NCI-H510A (cell line): ENCODE data around the gene SMAD7.

Source experiments
- DNase-seq: peaks from one replicate; lab custom pipeline; 2025; lab: John Stamatoyannopoulos, UW

The SMAD7 gene

DNA sequence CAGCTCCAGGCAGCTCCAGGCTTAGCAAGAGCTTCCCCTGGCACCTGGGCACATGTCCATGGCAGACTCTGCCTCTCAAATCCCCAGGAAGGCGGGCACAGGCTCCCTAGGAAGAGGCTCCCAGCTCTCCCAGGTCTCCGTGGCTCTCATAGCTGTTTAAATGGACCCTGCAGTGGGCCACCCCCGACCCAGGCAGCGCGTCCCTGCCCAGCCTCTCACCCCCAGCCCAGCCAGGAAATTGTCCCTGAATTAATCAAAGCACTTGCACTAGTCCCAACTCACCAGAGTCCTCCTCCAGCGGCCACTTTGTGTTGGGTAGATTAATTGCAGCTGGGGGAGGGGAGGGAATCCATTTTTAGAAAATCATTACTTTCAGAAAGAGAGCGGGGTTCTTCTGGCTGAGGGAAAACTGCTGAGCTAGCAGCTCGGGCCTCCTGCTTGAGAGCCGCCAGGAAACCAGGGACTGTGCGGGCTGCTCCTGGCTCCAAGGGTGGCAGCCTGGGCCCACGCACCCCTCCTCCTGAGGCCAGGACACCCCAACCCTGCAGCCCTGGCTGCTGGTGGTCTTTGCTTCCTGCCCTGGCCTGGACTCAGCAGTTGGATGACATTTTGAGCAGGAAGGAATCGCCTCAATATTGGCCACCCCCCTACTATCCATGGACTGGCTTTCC is 36.0 kb downstream of the SMAD7 start:
- no peak for DNase-seq

DNA sequence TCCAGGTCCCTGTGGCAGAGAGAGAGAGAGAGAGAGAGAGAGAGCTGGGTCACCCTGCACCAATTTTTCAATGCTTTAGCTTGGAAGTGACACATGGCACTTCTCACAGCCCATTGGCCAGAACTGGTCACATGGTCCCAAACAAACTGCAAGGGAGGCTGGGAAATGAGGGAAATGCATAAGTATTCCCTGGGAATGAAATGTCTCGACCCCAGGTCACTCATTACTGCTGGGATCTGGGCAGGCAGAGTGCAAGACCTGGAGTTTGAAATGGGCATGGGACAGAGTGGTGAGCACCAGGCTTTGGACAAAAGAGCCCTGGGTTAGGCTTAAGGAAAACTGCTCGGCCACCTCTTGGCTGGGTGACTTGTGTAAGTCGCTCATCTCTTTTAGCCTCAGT is 37.0 kb downstream of the SMAD7 start:
- DNase-seq = no peak

DNA sequence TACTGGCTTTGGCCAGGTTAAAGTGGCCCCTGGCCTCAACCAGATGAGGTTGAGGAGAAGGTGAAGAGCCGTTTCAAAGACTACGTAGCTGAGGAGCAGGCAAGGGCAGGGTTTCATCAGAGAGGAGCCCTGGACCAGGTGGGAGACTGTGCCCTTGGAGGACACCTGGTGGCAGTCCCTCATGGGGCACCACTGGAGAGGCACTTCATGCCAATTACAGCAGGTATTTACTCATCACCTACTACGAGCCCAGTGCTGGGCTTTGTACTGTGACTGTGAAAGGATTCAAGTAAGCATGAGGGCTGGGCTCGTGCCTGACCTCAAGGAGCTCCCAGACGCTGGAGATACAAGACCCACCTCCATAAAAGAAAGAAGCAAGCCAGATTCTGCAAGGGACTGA is 37.6 kb downstream of the SMAD7 start:
- no peak for DNase-seq

DNA sequence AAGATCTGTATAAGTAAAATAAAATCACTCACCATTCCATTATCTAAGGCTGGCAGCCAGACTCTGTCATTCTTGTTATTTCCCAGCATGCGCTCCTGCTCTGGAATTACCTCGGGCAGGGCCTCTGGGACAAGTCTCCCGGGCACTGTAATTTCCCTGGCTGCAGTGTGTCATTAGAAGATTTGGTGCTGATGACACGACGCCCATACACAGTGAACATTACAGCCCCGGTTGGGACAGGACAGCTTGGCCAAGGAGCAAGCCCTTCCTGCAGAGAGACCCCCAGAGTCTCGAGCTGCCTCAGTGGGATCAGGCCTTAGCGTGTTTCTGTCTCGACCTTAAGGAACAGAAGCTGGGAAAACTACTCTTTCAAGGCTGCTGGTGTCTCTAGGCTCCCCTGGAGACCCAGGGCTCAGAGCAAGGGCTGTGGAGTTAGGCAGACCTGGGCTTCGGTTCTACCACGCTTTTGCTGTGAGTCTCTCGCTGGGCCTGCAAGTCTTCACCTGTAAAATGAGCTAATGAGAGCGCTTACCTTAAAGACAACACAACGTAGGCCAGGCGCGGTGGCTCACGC is 39.7 kb downstream of the SMAD7 start:
- no peak for DNase-seq

DNA sequence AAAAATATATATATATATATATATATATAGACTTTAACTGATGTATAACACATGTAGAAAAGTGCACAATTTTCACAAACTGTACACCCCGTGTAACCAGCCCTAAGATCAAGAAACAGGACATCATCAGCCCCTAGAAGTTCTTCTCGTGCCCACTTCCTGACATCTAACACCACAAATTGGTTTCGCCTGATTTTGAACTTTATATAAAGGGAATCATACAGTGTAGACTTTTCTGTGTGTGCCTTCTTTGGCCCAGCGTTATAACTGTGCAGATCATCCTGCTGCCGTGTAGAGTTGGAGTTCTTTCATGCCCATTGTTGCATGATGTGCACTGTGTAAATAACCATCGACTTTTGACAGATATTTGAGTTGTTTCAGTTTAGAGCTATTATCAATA is 41.0 kb downstream of the SMAD7 start:
- no peak for DNase-seq

DNA sequence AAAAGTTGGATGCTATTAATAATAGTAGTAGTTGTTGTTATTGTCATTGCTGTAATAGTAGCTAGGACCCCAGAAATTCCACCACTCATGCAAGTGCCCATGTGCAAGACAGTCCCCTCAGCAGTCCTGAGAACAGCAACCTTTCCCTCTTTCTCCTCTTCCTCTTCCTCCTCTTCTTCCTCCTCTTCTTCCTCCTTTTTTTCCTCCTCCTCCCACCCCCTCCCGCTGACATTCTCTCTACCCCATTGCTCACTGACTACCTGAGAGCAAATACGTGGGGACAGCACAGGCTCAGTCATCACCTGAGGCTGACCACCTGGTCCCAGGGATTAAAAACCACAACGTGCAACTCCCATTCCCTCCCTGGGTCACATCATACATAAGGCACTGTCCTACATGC is 41.8 kb downstream of the SMAD7 start:
- DNase-seq = no peak

DNA sequence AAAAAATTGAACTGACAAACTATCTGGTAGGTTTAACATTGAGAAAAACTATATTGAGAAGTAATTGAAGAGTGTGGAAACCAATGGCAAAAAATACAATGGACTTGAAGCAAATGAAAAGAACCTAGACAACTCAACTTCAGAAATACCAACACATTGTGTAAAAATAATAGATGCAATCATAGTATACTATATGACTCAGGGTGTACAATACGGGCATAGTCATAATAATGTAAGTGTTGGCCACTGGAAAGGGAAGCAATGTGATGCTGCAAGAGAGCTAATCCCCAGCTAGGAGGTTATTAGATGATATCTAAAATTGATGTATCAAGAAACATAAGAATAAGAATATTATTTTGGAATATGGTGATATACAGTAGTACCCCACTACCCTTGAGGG is 45.3 kb downstream of the SMAD7 start:
- no peak for DNase-seq

DNA sequence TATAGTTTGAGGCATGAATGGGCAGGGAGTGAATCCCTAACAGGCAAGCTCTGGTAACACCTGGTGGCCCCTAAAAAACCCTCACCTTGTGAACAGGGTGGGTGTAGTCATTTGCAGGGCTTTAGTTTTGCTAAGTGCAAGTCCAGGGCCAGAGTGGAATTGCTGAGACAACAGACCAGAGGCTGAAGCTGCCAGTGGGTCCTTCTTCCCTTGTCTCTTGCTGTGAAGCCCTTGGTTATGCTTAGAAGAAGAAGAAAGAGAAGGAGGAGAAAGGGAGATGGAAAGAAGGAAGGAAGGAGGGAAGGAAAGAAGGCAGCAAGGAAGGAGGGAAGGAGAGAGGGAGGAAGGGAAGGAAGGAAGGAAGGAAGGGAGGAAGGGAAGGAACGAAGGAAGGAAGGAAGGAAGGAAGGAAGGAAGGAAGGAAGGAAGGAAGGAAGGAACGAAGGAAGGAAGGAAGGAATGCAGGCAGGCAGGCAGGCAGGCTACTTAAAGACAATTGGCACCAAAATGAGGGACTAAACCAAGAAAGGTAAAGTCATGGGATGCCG is 45.8 kb downstream of the SMAD7 start:
- no peak for DNase-seq

DNA sequence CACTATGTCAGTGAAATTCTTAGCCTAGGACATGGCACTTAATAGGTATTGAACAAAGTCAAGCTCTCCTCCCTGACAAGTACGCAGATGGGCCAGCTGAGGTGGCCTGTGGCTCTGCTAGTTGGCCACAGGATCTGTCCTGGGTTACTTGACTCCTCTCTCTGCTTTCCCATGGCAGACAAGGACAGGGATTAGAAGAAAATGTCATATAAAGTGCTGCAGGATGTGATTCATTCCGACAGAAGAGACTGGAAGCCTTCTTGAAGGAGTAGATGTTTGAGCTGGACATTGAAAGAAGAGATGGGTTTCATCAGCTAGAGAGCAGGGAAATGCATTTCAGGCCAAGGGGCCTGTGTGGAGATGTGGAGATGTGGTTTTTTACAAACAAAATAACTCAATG is 46.7 kb downstream of the SMAD7 start:
- DNase-seq = no peak

DNA sequence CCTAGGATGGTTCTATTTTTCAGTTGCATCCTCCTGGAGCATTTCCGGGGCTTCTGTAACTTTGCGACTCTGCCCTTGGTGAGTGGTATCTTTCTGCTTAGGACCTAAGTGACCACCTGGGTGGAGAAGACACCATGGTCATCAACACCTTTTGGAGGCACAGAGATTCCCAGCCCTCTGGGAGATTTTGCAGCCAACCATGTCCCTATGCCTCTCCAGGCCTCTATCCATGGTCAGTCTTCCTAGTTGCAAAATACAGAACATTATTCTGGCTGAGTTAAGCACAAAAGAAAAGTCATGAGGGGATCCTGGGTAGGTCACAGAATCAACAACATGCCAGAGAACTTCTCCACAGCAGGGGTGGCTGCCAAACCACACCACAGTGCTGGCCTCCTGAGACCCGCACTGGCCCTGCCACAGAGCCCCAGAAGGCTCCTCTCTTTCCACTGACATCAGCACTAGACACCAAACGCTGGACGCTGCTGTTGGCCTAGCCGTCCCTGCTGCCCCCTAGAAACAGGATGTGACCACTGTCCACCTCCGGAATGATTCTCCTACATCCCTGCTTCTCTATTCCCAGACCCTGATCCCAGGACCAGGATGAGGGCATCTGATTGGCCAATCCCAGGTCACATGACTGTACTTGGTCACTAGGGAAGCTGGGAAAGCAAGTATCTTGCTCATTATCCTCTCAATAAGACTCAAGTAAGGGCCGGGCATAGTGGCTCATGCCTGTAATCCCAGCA is 47.7 kb downstream of the SMAD7 start:
- no peak for DNase-seq

DNA sequence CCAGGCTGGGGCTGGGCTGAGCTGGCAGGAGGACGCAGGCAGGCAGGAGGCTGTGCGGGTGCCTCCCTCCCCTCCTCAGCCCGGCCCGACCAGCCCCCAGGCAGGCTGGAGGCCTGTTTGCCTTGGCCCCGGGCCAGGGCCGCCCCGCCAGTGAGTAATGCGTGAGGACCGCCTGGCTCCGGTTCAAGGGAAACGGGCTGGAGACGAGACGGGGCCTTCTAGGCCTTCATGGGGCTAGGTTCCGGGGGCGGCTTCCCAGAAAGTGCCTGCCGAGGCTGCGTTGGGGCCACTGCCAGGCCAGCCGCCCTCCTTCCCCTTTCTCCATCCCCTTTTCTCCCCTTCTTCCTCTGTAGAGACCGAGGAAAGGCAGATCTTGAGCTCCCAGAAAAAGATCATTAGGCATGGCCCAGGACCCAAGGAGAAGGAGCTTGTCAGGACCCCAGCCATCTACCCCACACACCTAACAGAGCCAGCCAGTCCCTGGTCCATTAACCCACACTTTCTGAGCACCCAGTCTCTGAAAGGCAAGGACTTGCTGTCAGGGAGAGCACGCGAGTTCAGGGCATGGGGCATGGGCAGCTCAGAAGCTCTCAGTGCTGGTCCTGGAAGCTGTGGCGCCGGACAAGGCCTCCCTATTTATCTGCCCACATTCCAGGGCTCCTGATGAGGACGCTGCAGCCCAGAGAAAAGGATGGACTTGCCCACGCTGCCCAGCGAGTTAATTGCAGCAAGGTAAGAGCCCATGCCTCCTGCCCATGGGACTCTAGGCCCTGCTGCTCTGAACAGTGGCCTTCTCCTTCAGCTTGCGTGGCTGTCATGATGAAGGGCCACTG is 48.5 kb downstream of the SMAD7 start:
- DNase-seq = peak; percentile 61

DNA sequence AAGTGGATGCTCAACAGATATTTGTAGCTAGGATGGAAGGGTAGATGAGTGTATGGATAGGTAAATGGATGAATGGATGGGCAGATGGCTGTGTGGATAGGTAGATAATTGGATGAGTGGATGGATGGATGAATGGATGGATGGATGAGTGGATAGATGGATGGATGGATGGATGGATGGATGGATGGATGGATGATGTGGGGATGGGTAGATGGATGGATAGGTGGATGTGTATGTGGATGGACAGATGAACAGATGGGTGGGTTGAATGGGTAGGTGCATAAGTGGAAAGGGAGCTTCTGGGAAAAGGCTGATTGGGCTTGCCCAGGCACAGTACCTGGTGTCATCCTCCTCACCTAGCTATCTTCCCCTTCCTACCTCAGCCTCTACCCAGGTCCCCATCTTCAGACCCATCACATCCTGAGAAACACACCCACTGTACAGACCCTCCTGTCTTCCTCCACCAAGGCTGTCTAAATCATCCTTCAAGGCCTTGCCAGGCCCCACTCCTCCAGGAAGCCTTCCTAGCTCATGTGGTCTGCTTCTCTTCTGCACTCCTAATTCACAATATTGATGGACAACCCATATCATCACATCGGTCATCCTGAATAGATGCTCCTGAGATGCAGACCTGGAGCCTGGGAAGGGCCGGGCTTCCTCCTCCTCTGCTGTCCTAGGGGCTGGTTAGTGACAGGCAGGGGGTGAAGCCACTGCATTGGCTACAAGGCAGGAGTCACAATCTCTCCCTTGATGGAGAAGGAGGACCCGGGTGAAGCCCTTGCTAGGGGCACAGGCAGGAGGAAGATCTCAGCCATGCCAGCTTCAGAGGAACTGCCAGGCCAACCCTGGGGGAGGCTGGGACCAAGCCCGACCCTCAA is 49.4 kb downstream of the SMAD7 start:
- no peak for DNase-seq

DNA sequence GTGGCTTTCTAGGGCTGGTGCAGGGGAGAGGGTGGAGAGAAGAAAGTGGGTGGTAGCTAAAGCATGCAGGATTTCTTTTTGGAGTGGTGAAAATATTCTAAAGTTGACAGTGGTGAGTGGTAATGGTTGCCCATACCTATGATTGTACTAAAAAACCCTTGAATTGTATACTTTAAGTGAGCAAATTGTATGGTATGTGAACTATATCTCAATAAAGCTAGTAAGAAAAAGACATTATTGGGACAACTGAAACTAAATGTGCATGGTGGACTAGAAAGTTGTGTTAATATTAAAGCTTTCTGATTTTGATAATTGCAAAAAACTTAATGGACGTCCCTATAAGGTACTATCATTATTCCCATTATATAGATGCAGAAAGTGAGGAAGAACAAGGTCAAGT is 50.3 kb downstream of the SMAD7 start:
- DNase-seq = no peak

DNA sequence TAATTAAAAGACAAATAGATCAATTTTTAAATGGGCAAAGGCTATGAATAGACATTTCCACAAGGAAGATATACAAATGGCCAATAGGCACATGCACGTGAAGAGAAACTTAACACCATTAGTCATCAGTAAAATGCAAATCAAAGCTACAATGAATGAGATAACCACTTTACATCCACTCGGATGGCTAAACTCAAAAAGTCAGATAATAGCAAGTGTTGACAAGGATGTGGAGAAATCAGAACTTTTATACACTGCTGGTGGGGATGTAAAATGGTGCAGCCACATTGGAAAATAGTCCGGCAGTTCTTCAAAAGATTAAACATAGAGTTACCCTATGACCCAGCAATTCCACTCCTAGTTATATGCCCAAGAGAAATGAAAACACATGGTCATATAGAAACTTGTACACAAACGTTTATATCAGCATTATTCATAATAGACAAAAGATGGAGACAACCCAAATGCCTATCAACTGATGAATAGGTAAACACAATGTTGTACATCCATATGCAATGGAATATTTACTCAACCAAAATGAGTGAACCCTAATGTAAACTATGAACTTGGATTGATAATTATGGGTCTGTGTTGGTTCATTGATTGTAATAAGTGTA is 51.1 kb downstream of the SMAD7 start:
- DNase-seq = no peak

DNA sequence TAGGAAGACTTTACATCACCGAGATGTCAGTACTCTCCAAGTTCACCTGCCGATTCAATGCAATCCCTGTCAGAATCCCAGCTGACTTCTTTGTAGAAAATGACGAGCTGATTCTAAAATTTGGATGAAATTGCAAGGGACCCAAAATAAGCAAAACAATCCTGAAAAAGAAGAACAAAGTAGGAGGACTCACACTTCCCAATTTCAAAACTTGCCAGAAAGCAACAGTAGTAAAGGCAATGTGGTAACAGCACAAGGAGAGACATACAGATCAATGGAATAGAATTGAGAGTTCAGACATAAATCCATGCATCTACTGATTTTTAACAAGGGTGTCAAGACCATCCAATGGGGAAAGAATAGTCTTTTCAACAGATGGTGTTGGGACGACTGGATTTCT is 52.2 kb downstream of the SMAD7 start:
- DNase-seq = no peak

DNA sequence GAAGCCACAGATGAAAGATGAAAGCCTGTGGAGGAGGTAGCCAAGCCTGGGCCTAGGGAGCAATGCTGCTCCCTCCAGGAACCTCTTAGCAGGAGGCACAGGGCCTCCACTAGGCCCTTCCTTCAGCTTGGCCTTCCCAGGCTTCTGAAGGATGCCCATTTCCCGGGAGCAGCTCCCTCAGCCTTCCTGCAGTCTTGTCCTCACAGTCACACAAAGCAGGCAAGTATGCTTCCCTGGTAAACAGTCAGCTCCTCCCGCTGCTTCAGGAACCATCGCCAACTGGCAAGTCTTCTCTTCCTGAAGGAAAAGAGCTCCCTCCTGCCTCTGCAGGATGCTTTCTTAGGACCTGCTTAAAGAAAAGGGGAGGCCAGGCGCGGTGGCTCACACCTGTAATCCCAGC is 53.2 kb downstream of the SMAD7 start:
- no peak for DNase-seq

DNA sequence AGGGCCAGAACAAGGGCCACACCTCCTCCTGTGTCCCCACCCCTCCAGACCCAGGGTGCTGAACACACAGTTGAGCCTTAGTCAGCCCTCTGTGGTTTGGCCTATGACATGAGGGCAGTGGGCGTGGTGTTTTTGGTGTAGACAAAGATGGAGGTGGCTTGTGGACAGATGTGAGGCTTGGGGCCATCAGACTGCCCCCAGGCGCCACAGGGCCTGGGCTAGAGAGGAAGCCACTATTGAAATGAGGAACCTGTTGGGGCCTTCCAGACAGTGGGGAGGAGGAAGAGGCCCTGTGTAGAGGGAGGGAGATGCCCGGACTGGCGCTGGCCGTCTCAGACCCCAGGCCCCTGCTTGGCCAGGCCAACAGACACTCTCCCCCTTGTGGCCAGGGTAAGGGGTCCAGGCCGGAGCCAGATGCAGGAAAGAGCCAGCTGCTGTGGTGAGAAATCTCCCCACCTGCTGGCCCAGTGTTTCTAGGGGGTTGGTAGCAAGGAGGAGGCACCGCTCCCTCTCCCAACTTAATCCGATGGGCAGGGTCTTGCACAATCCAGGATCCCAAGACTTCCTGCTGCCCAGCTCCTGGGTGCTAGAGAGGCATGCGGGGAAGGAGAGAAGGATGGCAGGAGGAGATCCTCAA is 53.8 kb downstream of the SMAD7 start:
- DNase-seq = no peak

DNA sequence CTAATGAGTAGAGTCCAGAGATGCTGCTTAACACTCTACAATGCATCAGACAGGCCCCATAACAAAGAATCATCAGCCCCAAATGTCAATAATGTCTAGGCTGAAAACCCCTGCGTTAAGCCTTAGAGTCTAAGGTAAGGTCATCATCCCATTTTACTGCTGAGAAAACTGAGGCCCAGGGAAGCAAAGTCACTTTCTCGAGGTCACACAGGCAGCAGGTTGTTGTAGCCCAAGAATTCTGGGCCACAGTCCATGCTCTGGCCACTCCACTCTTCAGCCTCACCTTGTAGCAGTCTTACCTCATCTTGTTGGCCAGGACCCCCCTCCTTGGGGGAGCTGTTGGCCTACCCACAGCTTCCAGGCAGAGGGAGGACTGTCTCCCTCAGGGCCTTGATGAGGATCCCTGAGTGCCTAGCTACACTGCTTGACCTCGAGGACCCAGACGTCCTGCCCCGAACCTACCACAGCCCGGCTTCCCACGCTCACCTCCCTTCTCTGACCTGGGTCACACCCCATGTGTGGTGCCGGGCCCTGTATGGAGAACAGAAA is 54.4 kb downstream of the SMAD7 start:
- no peak for DNase-seq

DNA sequence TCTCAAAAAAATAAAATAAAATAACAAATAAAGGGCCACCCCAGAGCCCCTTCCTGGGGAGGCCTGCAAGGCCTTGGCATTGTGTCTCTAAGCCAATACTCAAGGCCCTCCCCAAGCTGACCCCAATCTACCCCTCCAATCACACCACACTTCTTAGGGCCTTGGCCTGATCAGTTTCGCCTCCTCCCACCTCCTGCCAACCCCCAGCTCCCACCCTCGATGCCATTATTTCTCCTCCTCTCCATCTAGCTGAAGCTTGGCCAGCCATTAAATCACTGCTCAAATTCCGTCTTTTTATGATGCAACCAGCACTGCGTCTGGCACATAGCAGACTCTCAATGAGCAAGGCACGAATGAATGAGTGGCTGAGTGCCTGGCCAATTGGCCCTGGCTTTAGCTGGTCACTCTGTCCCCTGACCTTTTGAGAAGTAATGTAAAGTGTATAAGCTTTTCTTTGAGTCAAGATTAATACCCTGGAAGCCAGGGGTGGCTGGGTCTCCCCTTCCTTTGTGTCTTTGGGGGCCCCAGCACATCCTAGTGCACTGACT is 55.9 kb downstream of the SMAD7 start:
- DNase-seq = no peak
